ENCODE measurements around the gene NEUROG3. TPM values are rescaled to one million over a fixed set of nuclear protein-coding genes. Genes with fewer than 3 reads are reported as not detected.

NEUROG3 gene
- total RNA-seq, 1 donor from 2014 or later = 0.38 TPM

GRCh38 chr10:69577268-69578232, 4.3 kb upstream of the NEUROG3 start:
- CTCF ChIA-PET = no interaction called here
- Mint-ChIP-seq H3K4me3 (no peak overlapping the region), H3K27me3 (peaks cover 68% of the 10 kb centered on the region), H3K36me3 (ENCODE audit: low read depth) (no peaks in the 10 kb centered on the region), H3K27ac (no peak overlapping the region), H3K9me3 (no peaks in the 10 kb centered on the region), H3K4me1 (peaks cover 22% of the 10 kb centered on the region)
- DNase-seq (no peak), ATAC-seq (ENCODE audit: low read depth) (no peak)
- TF ChIP-seq CTCF (IDR thresholded peaks at IDR 0.05) = no peak
- POLR2A ChIA-PET = no interaction called here
- intact Hi-C loops (cut with micrococcal nuclease) = no loop called here

- ATAC-seq (ENCODE audit: low read depth) = no peak
- Mint-ChIP-seq H3K27ac (no peak overlapping the region), H3K9me3 (no peaks in the 10 kb centered on the region), H3K36me3 (ENCODE audit: low read depth) (no peaks in the 10 kb centered on the region), H3K4me1 (peaks cover 29% of the 10 kb centered on the region), H3K4me3 (no peak overlapping the region), H3K27me3 (peaks cover 71% of the 10 kb centered on the region)
- ChIA-PET CTCF (no interaction called here), POLR2A (no interaction called here)
- intact Hi-C loops (cut with micrococcal nuclease) = no loop called here
- DNase-seq = no peak
- no peak for TF ChIP-seq CTCF (IDR thresholded peaks at IDR 0.05)
Measured at GRCh38 chr10:69576334-69577011, 3.3 kb upstream of the NEUROG3 start.

GRCh38 chr10:69575164-69575722, 2.0 kb upstream of the NEUROG3 start:
- CTCF ChIA-PET = no interaction called here
- H3K36me3 Mint-ChIP-seq (ENCODE audit: low read depth) = no peaks in the 10 kb centered on the region
- TF ChIP-seq CTCF (IDR thresholded peaks at IDR 0.05) = no peak
- H3K4me3 Mint-ChIP-seq = no peak overlapping the region
- peaks cover 73% of the 10 kb centered on the region for H3K27me3 Mint-ChIP-seq
- H3K27ac Mint-ChIP-seq = no peak overlapping the region
- intact Hi-C loops (cut with micrococcal nuclease) = no loop called here
- H3K9me3 Mint-ChIP-seq = no peaks in the 10 kb centered on the region
- ATAC-seq (ENCODE audit: low read depth) = no peak
- DNase-seq = no peak
- POLR2A ChIA-PET = no interaction called here
- H3K4me1 Mint-ChIP-seq = peaks cover 29% of the 10 kb centered on the region

GRCh38 chr10:69574571-69574978, 1.4 kb upstream of the NEUROG3 start:
- intact Hi-C loops (cut with micrococcal nuclease) = loop anchor here (5.0 kb wide), 1 partner anchor 58 kb away; the partner anchor contains the start of gene FAM241B
- ATAC-seq (ENCODE audit: low read depth) (no peak), DNase-seq (no peak)
- ChIA-PET POLR2A (interaction anchor here (0.5 kb wide), 1 partner anchor 596 kb away, joined by 5 read pairs; the partner anchor contains the start of gene SAR1A), CTCF (no interaction called here)
- no peak overlapping the region for H3K27ac Mint-ChIP-seq
- TF ChIP-seq CTCF (IDR thresholded peaks at IDR 0.05) = no peak
- no peaks in the 10 kb centered on the region for H3K9me3 Mint-ChIP-seq
- H3K36me3 Mint-ChIP-seq (ENCODE audit: low read depth) = no peaks in the 10 kb centered on the region
- peaks cover 75% of the 10 kb centered on the region for H3K27me3 Mint-ChIP-seq
- peaks cover 29% of the 10 kb centered on the region for H3K4me1 Mint-ChIP-seq
- peak overlapping the region; percentile 39 for H3K4me3 Mint-ChIP-seq

Data from activated B cell treated with CpG ODN at 0.5 μM for 24 hours (primary cell).